Right forelimb (tissue), 1 donor: ENCODE data around the gene OR4C11.

Experiments
- DNase-seq: peaks from one replicate; pipeline ENCODE4 v3.0.0-alpha.2; 2018

Gene OR4C11

GRCh38 chr11:55607545-55607944, at the start of gene OR4C11:
Gene OR4C11 (minus strand): TSS chr11:55607645. CDS start chr11:55604373, 3,272 bp downstream.
- DNase-seq: no peak

- no peak for DNase-seq
Observed at GRCh38 chr11:55655096-55655495, 47.7 kb upstream of the OR4C11 start.

GRCh38 chr11:55652560-55652959, 45.1 kb upstream of the OR4C11 start:
- DNase-seq: no peak

- DNase-seq: no peak
Observed at GRCh38 chr11:55648027-55648426, 40.6 kb upstream of the OR4C11 start, which contains the start of gene OR4S2. Gene OR4S2 (plus strand): TSS chr11:55648327. CDS start chr11:55650904, 2,577 bp downstream.

GRCh38 chr11:55634813-55635212, 27.4 kb upstream of the OR4C11 start, which contains the start of gene OR4P4:
Gene OR4P4 (plus strand): TSS chr11:55635113.
- DNase-seq: no peak

- no peak for DNase-seq
Observed at GRCh38 chr11:55624531-55624930, 17.1 kb upstream of the OR4C11 start.

GRCh38 chr11:55572548-55572947, 34.9 kb downstream of the OR4C11 start:
- DNase-seq: no peak

- no peak for DNase-seq
Observed at GRCh38 chr11:55571828-55572227, 35.6 kb downstream of the OR4C11 start, which contains the start of gene OR4C16. Gene OR4C16 (plus strand): TSS chr11:55572128. CDS start chr11:55572128, 0 bp downstream.

GRCh38 chr11:55554169-55554568, 53.3 kb downstream of the OR4C11 start, which contains the start of gene OR4C15:
Gene OR4C15 (plus strand): TSS chr11:55554469. CDS start chr11:55554469, 0 bp downstream.
- no peak for DNase-seq
